Measurements from ENCODE around the gene MPI.

MPI gene, protein sequence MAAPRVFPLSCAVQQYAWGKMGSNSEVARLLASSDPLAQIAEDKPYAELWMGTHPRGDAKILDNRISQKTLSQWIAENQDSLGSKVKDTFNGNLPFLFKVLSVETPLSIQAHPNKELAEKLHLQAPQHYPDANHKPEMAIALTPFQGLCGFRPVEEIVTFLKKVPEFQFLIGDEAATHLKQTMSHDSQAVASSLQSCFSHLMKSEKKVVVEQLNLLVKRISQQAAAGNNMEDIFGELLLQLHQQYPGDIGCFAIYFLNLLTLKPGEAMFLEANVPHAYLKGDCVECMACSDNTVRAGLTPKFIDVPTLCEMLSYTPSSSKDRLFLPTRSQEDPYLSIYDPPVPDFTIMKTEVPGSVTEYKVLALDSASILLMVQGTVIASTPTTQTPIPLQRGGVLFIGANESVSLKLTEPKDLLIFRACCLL

DNA sequence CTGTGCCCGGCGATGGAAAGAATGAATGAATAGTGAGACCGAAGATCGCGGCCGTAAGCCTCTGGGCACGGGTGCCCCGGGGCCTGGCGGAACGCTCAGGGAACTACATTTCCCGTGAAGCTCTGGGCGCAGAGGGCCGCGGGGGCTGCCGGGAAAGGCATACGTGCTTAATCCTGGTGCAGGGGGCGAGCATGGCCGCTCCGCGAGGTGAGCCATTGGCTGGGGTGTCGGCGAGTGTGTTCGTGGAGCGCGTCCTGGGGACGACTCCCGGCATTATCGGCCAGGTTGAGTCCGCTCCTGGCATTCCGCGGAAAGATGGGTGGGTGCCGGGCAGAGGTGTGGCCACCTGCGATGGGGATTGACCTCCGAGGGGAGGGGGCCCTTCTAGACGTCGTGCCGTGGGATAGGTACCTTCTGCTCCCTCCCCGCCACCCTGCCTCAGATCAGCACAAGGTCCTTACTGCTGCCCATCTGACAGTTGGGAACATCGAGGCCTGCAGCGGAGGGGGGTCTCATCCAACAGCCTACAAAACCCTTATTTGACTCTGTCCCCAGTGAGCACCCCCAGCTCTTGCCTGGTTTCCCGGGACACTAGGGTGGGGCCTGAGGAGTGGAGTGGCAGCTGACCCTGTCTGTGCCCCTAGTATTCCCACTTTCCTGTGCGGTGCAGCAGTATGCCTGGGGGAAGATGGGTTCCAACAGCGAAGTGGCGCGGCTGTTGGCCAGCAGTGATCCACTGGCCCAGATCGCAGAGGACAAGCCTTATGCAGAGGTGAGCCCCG, at the start of gene MPI:
Gene MPI (plus strand): TSS at position 160 of the 782 bp plus-strand sequence. CDS start 32 bp downstream, at position 192.
- Mint-ChIP-seq H3K27ac (peak within 1 kb of the TSS; percentile 19), H3K27me3 (ENCODE audit: low read depth, poor library complexity) (peaks cover 10% of the 10 kb centered on the region), H3K4me1 (peaks cover 33% of the 10 kb centered on the region), H3K4me3 (peak within 1 kb of the TSS; percentile 88), H3K9me3 (no peaks in the 10 kb centered on the region), H3K36me3 (ENCODE audit: low read depth) (peaks cover 17% of the 10 kb centered on the region)
- TF ChIP-seq, protein P1, sequence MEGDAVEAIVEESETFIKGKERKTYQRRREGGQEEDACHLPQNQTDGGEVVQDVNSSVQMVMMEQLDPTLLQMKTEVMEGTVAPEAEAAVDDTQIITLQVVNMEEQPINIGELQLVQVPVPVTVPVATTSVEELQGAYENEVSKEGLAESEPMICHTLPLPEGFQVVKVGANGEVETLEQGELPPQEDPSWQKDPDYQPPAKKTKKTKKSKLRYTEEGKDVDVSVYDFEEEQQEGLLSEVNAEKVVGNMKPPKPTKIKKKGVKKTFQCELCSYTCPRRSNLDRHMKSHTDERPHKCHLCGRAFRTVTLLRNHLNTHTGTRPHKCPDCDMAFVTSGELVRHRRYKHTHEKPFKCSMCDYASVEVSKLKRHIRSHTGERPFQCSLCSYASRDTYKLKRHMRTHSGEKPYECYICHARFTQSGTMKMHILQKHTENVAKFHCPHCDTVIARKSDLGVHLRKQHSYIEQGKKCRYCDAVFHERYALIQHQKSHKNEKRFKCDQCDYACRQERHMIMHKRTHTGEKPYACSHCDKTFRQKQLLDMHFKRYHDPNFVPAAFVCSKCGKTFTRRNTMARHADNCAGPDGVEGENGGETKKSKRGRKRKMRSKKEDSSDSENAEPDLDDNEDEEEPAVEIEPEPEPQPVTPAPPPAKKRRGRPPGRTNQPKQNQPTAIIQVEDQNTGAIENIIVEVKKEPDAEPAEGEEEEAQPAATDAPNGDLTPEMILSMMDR (IDR thresholded peaks at IDR 0.05), result no peak
- DNase-seq, result peak; percentile 90

DNA sequence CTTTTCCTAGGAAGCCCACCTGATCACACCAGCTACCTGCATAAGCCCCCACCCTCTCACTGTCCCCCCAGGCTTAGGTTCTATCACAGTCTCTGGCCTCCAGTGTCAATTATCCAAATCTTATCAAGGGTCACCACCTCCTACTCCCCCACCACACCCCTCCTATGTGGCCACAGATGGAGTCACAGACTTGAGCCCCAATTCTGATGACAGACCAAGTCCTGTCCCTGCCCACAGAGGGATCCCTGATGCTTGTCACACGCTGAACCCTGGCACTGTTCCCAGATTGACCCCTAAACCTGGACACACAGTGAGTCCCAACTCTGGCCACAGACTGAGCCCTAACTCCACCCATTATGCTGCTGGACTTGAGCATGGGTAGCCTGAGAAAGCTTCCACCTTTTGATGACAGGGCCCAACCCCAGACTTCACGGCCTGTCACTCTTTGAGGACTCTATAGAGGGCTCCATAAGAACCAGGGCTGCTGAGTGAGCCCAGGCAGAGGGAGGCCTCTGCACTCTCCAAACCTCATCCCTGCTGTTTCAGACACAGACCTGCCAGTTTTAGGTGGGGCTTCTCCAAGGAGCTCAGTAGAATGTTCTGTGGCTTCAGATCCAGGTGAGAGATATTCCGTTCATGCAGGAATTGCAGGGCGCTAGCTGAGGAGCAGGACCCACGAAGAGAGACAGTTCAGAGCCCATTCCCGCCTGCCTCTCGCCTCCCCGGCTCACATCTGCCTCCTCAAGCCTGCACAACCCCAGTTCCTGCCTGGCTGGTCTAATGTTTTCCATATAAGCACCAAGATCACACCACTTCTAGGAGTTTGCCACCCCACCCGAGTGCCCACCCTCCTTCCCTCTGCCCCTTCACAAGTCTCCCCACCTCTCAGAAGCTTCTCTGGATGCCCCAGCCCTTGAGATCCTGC, 48.7 kb upstream of the MPI start:
- Mint-ChIP-seq H3K36me3 (ENCODE audit: low read depth) (peaks cover 6% of the 10 kb centered on the region), H3K27me3 (ENCODE audit: low read depth, poor library complexity) (peaks cover 2% of the 10 kb centered on the region), H3K9me3 (no peaks in the 10 kb centered on the region), H3K4me3 (peak overlapping the region; percentile 90), H3K4me1 (peaks cover 54% of the 10 kb centered on the region), H3K27ac (no peak overlapping the region)
- DNase-seq, result no peak
- TF ChIP-seq, protein P1 (IDR thresholded peaks at IDR 0.05), result no peak

DNA sequence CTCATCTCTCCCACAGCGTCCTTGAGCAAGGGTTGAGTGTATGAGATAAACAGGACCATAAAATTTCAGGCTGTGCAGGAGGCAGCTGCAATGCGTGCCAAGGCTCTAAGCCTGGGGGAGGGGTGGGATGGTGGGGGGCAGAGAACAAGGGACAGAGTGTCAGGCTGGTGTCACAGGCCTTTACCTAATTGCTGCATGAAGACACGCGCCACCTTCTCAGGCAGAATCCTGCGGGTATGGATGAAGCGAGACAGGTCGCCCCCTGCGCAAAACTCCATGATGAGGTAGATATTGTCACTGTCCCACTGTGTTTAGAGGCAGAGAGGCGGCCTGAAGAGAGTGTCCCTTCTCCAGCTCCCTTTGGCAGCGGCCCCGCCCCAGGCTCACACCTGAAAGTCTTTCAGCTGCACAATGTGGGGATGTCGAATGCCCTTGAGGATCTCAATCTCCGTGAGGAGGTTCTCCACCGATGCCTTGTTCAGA, 47.9 kb upstream of the MPI start:
- DNase-seq, result no peak
- TF ChIP-seq, protein P1 (IDR thresholded peaks at IDR 0.05), result no peak
- no peaks in the 10 kb centered on the region for H3K9me3 Mint-ChIP-seq
- H3K4me3 Mint-ChIP-seq, result peak overlapping the region; percentile 90
- no peak overlapping the region for H3K27ac Mint-ChIP-seq
- H3K27me3 Mint-ChIP-seq (ENCODE audit: low read depth, poor library complexity), result no peaks in the 10 kb centered on the region
- H3K36me3 Mint-ChIP-seq (ENCODE audit: low read depth), result peaks cover 10% of the 10 kb centered on the region
- H3K4me1 Mint-ChIP-seq, result peaks cover 54% of the 10 kb centered on the region

DNA sequence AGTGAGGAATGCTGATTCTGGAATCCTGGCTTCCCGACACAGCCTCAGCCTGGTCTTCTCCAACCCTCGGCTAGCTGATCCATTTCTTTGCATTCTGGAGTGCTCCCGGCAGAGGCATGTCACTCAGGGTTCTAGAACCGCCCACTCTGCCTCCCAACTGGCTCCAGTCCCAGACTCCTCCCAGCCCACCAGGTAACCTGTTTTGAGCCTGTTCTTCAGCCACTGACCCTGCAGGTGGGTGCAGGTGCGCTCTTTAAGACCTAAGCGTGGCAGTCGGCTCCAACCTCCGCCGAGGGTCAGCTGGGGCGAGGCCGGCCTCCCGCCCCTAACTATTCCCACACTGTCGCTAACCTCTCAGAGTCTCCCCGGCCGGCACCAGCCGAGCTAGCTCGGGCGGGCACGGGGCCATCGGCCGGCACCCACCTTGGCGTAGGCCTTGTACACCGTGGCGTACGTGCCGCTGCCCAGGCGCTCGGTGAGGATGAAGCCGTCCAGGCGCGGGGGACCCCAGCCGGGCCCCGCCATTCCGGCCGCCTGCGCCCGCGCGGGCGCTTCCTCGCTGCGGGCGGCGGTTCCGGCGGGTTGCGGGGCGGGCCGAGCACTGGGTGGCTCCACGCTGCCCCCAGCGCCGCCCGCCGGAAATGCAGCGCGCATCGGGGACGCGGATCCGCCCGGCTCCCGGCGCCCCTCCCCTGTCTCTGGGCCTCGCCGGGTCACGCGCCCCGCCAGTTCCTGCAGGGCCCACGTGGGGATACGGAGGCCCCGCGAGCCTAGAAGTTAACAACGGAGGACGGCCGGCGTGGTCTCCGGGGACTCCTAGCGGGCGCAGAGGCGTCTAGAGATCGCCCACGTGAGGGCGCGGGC, 47.0 kb upstream of the MPI start, which contains the start of gene ULK3:
Gene ULK3 (minus strand): TSS at position 576 of the 864 bp plus-strand sequence. CDS start 51 bp downstream, at position 525.
- H3K27ac Mint-ChIP-seq, result peak within 1 kb of the TSS; percentile 92
- DNase-seq, result peak; percentile 95
- H3K4me3 Mint-ChIP-seq, result peak within 1 kb of the TSS; percentile 90
- peaks cover 16% of the 10 kb centered on the region for H3K36me3 Mint-ChIP-seq (ENCODE audit: low read depth)
- H3K4me1 Mint-ChIP-seq, result peaks cover 53% of the 10 kb centered on the region
- no peaks in the 10 kb centered on the region for H3K9me3 Mint-ChIP-seq
- H3K27me3 Mint-ChIP-seq (ENCODE audit: low read depth, poor library complexity), result no peaks in the 10 kb centered on the region
- TF ChIP-seq, protein P1 (IDR thresholded peaks at IDR 0.05), result peak; percentile 55

DNA sequence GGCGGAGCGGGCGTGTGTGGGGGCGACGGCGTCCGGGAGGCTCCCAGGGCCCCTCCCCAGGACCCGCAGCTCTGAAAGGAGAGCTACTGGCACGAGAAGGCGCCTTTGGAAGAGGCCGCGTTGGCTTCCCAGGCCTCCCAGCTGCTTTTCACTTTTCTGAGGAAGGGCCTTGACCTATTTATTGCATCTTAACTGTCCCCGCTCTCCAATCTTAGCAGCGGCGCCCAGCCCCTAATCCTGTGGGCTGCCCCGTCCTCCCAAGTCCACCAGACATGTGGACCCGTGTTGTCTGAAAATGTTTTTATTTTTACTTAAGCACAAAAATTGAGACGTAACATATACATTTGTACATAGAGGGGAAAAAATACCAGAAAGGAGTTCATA, 46.4 kb upstream of the MPI start:
- Mint-ChIP-seq H3K4me1 (peaks cover 54% of the 10 kb centered on the region), H3K36me3 (ENCODE audit: low read depth) (peaks cover 22% of the 10 kb centered on the region), H3K27ac (peak overlapping the region; percentile 92), H3K4me3 (peak overlapping the region; percentile 85), H3K9me3 (no peaks in the 10 kb centered on the region), H3K27me3 (ENCODE audit: low read depth, poor library complexity) (no peaks in the 10 kb centered on the region)
- TF ChIP-seq, protein P1 (IDR thresholded peaks at IDR 0.05), result no peak
- DNase-seq, result no peak
